HepG2 (cell line): ENCODE data around the gene PRR20G. TPM values are rescaled to one million over a fixed set of nuclear protein-coding genes. Genes with fewer than 3 reads are reported as not detected.

Source experiments
- ATAC-seq: fragments of 200-7000 bp; cut with Tn5 transposase; 3 replicates; pipeline ENCODE4 v1.9.1; 2020; ENCODE audit warnings: mild to moderate bottlenecking, moderate library complexity
- BruUV-seq: library from RNA; stranded (reverse); fragments of 400-500 nt; replicated peaks from 2 replicates; lab custom pipeline; 2021; lab: Mats Ljungman, UMichigan
- CTCF ChIA-PET: fragments of 300-600 bp; formaldehyde crosslinking; extraction: SDS; loops from one replicate; lab custom pipeline; 2021; ENCODE audit warnings: low total read pairs, inconsistent platforms, low intra/inter-chr PET ratio; lab: Yijun Ruan, JAX
- POLR2A ChIA-PET: fragments of 350-600 bp; sonication (Branson Sonifier 250); formaldehyde crosslinking; loops from one replicate; lab custom pipeline; 2020; ENCODE audit warnings: antibody characterized with exemption, inconsistent platforms; lab: Yijun Ruan, JAX
- DNase-seq: peaks from one replicate; pipeline ENCODE4 v3.0.0-alpha.2; 2015; ENCODE audit warnings: low spot score
- FAIRE-seq: peaks from 3 replicates; lab custom pipeline; 2011; peaks lifted over from hg19 to GRCh38; lab: Jason Lieb, UNC
- H2AFZ ChIP-seq: one replicate; pipeline ENCODE4 v1.6.1; 2011; ENCODE audit warnings: low read length, inconsistent platforms
- H3K27ac ChIP-seq: fragments of 300-600 bp; 3 replicates; pipeline ENCODE4 v1.8.0; 2011; ENCODE audit warnings: mixed run types, mild to moderate bottlenecking, mixed read lengths, low read length, inconsistent platforms; ENCODE audit not compliant: insufficient read depth; ENCODE audit errors: extremely low read length
- H3K27me3 ChIP-seq, 2 experiments: fragments of 200-600 bp in 1 of 2; 2 replicates in 1 of 2; 3 replicates in 1 of 2; pipeline versions ENCODE4 v1.6.0 to v1.8.0; 2011; ENCODE audit warnings: low read length in 2 of 2, mild to moderate bottlenecking in 2 of 2, moderate library complexity in 2 of 2, inconsistent platforms in 1 of 2; ENCODE audit not compliant: insufficient read depth in 2 of 2, control insufficient read depth in 1 of 2
- H3K36me3 ChIP-seq, 2 experiments: fragments of 200-600 bp in 1 of 2; replicated peaks in 1 of 2; 2 replicates in 1 of 2; 3 replicates in 1 of 2; pipeline versions ENCODE4 v1.5.1 to v1.8.0; 2011; ENCODE audit warnings: low read length in 2 of 2, inconsistent platforms in 1 of 2; ENCODE audit not compliant: insufficient read depth in 2 of 2, control insufficient read depth in 1 of 2
- H3K4me1 ChIP-seq: 2 replicates; pipeline ENCODE4 v1.5.1; 2012; ENCODE audit warnings: low read length, inconsistent platforms; ENCODE audit not compliant: insufficient read depth
- H3K4me2 ChIP-seq: 2 replicates; pipeline ENCODE4 v1.6.0; 2011; ENCODE audit warnings: low read depth, low read length, inconsistent platforms
- H3K4me3 ChIP-seq, 3 experiments: fragments of 200-600 bp in 1 of 3; sonication (generic), shearing (Covaris generic) in 1 of 3; replicated peaks in 1 of 3; 2 replicates each; pipeline ENCODE4 v1.5.1; 2011 to 2016; ENCODE audit warnings: low read length in 3 of 3, inconsistent platforms in 2 of 3, low read depth in 2 of 3, mild to moderate bottlenecking in 2 of 3, control low read depth in 1 of 3, mixed read lengths in 1 of 3; ENCODE audit not compliant: insufficient read depth in 1 of 3
- H3K79me2 ChIP-seq: one replicate; pipeline ENCODE4 v1.6.1; 2011; ENCODE audit warnings: low read length, inconsistent platforms; ENCODE audit not compliant: insufficient read depth
- H3K9ac ChIP-seq: 2 replicates; pipeline ENCODE4 v1.6.0; 2011; ENCODE audit warnings: mild to moderate bottlenecking, low read depth, low read length, inconsistent platforms; ENCODE audit not compliant: insufficient read depth
- H3K9me3 ChIP-seq: 2 replicates; pipeline ENCODE4 v1.5.1; 2012; ENCODE audit warnings: mild to moderate bottlenecking, low read length
- H4K20me1 ChIP-seq: 2 replicates; pipeline ENCODE4 v1.6.0; 2011; ENCODE audit warnings: inconsistent platforms, mild to moderate bottlenecking, low read length, moderate library complexity; ENCODE audit not compliant: insufficient read depth
- DR1 ChIP-seq: sonication (generic); formaldehyde crosslinking; IDR thresholded peaks from 2 replicates; pipeline ENCODE4 v1.8.0; 2021; ENCODE audit warnings: mild to moderate bottlenecking, missing genetic modification reagents, inconsistent platforms
- HDAC2 ChIP-seq: sonication (generic); formaldehyde crosslinking; IDR thresholded peaks from 2 replicates; pipeline ENCODE4 v1.4.0; 2020; ENCODE audit warnings: missing genetic modification reagents
- HMGA1 ChIP-seq: sonication (generic); formaldehyde crosslinking; conservative IDR thresholded peaks from 2 replicates; pipeline ENCODE4 v1.4.0; 2020; ENCODE audit warnings: missing genetic modification reagents
- SRSF1 ChIP-seq: fragments of 200-400 bp; formaldehyde crosslinking; optimal IDR thresholded peaks from 2 replicates; pipeline ENCODE3; 2017; ENCODE audit warnings: mild to moderate bottlenecking, low read depth, low read length, moderate library complexity
- SRY ChIP-seq: sonication (generic); formaldehyde crosslinking; IDR thresholded peaks from 2 replicates; pipeline ENCODE4 v1.8.0; 2022; ENCODE audit warnings: mild to moderate bottlenecking, missing genetic modification reagents
- ZNF281 ChIP-seq: sonication (generic); formaldehyde crosslinking; IDR thresholded peaks from 2 replicates; pipeline ENCODE4 v1.4.0; 2020; ENCODE audit warnings: missing genetic modification reagents, borderline replicate concordance
- ZNF543 ChIP-seq: sonication (generic); formaldehyde crosslinking; IDR thresholded peaks from 2 replicates; pipeline ENCODE4 v1.4.0; 2020; ENCODE audit warnings: mild to moderate bottlenecking, missing genetic modification reagents
- ZNF564 ChIP-seq: sonication (generic); formaldehyde crosslinking; IDR thresholded peaks from 2 replicates; pipeline ENCODE4 v1.8.1; 2023; ENCODE audit warnings: mild to moderate bottlenecking, missing genetic modification reagents
- ZNF644 ChIP-seq: IDR thresholded peaks from 2 replicates; pipeline ENCODE4 v1.6.1; 2016; ENCODE audit warnings: low read depth
- ZNF800 ChIP-seq: sonication (generic); formaldehyde crosslinking; IDR thresholded peaks from 2 replicates; pipeline ENCODE4 v1.4.0; 2020; ENCODE audit warnings: missing genetic modification reagents
- WGBS: methylation state at CpG from one replicate; pipeline ENCODE4 v1.1.6; 2017; ENCODE audit warnings: low lambda C conversion rate; 5-methylcytosine and 5-hydroxymethylcytosine counted together
- in situ Hi-C: cut with HindIII; loops from 2 replicates; pipeline ENCODE4 v1.10.0; 2017; ENCODE audit warnings: low pct_unique_long_range_greater_than_20kb; ENCODE audit not compliant: extremely low pct_ligation_motif_present
- intact Hi-C: fragments of 100-400 bp; cut with micrococcal nuclease; formaldehyde crosslinking; loops from one replicate; pipeline ENCODE4 v1.10.0; 2022; ENCODE audit not compliant: unreplicated experiment
- polyA plus RNA-seq, 8 experiments: library from polyadenylated mRNA; depleted of rRNA in 3 of 8; stranded (reverse) in 7 of 8; unstranded in 1 of 8; fragments of >200 nt; fragmentation: Illumina TruSeq in 4 of 8; extraction: Trizol in 4 of 8; gene quantifications; 2 replicates each; pipeline versions ENCODE4 v1.2.1 to v1.2.3, GENCODE V29; 2011 to 2016; ENCODE audit warnings: low read depth in 4 of 8, missing spikeins in 1 of 8, mixed read lengths in 1 of 8; ENCODE audit not compliant: insufficient read depth in 1 of 8
- total RNA-seq, 5 experiments: library from RNA; depleted of rRNA; stranded (reverse); fragments of >200 nt; fragmentation: Illumina TruSeq; extraction: Trizol; gene quantifications; 2 replicates each; pipeline ENCODE4 v1.2.3, GENCODE V29; 2016; ENCODE audit warnings: low read depth in 1 of 5
- TF ChIP-seq, protein P1 (sequence below), 2 experiments: sonication (generic) in 1 of 2; formaldehyde crosslinking in 1 of 2; IDR thresholded peaks; 2 replicates each; pipeline versions ENCODE4 v1.5.1 to v1.6.1; 2011 to 2020; ENCODE audit warnings: borderline replicate concordance in 1 of 2, low read depth in 1 of 2, low read length in 1 of 2, mild to moderate bottlenecking in 1 of 2, missing genetic modification reagents in 1 of 2, moderate library complexity in 1 of 2

The PRR20G gene
- total and polyA plus RNA-seq, 2 of the 13 experiments (the other 11 are each of a cell fraction or from before 2014, with no cell fraction given): not detected

GRCh38 chr3:127264794-127265514 is 22.9 kb downstream of the PRR20G start:
- Histone ChIP-seq H2AFZ (no peak overlapping the region), H3K4me3 (no peak overlapping the region), H3K79me2 (no peaks in the 10 kb centered on the region), H3K36me3 (no peaks in the 10 kb centered on the region), H3K27ac (no peak overlapping the region), H3K4me2 (no peak overlapping the region), H3K9ac (no peak overlapping the region), H3K4me1 (no peaks in the 10 kb centered on the region), H4K20me1 (no peaks in the 10 kb centered on the region), H3K9me3 (peaks cover 16% of the 10 kb centered on the region), H3K27me3 (peaks cover 2 to 12% of the 10 kb centered on the region in 2 experiments; a peak in 1 of 5 replicates)
- ChIA-PET CTCF (no interaction called here), POLR2A (no interaction called here)
- in situ Hi-C loops: no loop called here
- 10% methylated on average over 2 of the region's 11 CpGs for WGBS
- TF ChIP-seq ZNF564 (CRISPR knock-in tag) (no peak), ZNF644 (no peak), ZNF281 (CRISPR knock-in tag) (no peak)
- no peak for FAIRE-seq
- no peak for DNase-seq
- no peak for ATAC-seq
- intact Hi-C loops: no loop called here
- BruUV-seq: no TSS peak

DNA sequence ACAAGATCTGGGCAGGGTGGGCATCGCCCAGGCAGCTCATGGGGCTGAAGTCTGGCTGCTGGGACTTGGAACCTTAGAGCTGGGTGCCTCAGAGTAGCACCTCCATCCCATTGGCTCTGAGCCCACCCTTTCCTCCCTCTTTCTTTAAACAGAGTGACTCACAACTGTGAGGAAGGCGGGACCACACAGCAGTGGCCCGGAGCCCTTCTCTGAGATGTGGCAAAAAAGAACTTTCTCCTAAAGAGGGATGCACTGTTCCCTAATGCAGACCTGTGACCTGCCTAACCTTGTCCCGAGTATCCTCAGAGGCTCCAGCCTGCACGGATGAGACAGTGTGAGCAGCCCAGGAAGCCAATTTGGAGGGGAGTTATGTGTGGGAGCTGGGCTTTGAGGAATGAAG is 23.6 kb downstream of the PRR20G start:
- Histone ChIP-seq H2AFZ (no peak overlapping the region), H3K4me1 (no peaks in the 10 kb centered on the region), H3K4me2 (no peak overlapping the region), H4K20me1 (no peaks in the 10 kb centered on the region), H3K27ac (no peak overlapping the region), H3K79me2 (no peaks in the 10 kb centered on the region), H3K9me3 (peaks cover 10% of the 10 kb centered on the region), H3K4me3 (no peak overlapping the region), H3K27me3 (peaks cover 2 to 16% of the 10 kb centered on the region in 2 experiments; a peak in 1 of 5 replicates), H3K9ac (no peak overlapping the region), H3K36me3 (no peaks in the 10 kb centered on the region)
- POLR2A ChIA-PET: no interaction called here
- CTCF ChIA-PET: no interaction called here
- WGBS: 2% methylated on average over 4 of the region's 5 CpGs
- ATAC-seq (no peak), DNase-seq (no peak), FAIRE-seq (no peak)
- intact Hi-C loops: no loop called here
- BruUV-seq: no TSS peak
- in situ Hi-C loops: no loop called here
- no peak for TF ChIP-seq HDAC2 (CRISPR knock-in tag)
- TF ChIP-seq HMGA1 (CRISPR knock-in tag): no peak
- no peak for TF ChIP-seq SRSF1
- no peak for TF ChIP-seq ZNF543 (CRISPR knock-in tag)
- TF ChIP-seq DR1: no peak
- TF ChIP-seq, protein P1, sequence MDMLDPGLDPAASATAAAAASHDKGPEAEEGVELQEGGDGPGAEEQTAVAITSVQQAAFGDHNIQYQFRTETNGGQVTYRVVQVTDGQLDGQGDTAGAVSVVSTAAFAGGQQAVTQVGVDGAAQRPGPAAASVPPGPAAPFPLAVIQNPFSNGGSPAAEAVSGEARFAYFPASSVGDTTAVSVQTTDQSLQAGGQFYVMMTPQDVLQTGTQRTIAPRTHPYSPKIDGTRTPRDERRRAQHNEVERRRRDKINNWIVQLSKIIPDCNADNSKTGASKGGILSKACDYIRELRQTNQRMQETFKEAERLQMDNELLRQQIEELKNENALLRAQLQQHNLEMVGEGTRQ (IDR thresholded peaks at IDR 0.05; ENCODE audit: low read depth, low read length): no peak
- TF ChIP-seq, protein P1 (CRISPR knock-in tag; IDR thresholded peaks at IDR 0.05; ENCODE audit: borderline replicate concordance): no peak
- no peak for TF ChIP-seq SRY (CRISPR knock-in tag)
- TF ChIP-seq ZNF800 (CRISPR knock-in tag): no peak
